Stimulated activated naive CD8-positive, alpha-beta T cell treated with anti-CD3 and anti-CD28 coated beads, Interleukin-15, Interleukin-2, amounts not matched to agents 100 U/mL and 50 U/mL, for 24 hours (primary cell): ENCODE results near the gene SLC8A2.

Source experiments
- ATAC-seq: fragments of 150-1000 bp; cut with Tn5 transposase; one replicate; pipeline ENCODE4 v1.10.0; 2021
- DNase-seq: peaks from one replicate; pipeline ENCODE4 v3.0.0; 2021

The SLC8A2 gene

DNA sequence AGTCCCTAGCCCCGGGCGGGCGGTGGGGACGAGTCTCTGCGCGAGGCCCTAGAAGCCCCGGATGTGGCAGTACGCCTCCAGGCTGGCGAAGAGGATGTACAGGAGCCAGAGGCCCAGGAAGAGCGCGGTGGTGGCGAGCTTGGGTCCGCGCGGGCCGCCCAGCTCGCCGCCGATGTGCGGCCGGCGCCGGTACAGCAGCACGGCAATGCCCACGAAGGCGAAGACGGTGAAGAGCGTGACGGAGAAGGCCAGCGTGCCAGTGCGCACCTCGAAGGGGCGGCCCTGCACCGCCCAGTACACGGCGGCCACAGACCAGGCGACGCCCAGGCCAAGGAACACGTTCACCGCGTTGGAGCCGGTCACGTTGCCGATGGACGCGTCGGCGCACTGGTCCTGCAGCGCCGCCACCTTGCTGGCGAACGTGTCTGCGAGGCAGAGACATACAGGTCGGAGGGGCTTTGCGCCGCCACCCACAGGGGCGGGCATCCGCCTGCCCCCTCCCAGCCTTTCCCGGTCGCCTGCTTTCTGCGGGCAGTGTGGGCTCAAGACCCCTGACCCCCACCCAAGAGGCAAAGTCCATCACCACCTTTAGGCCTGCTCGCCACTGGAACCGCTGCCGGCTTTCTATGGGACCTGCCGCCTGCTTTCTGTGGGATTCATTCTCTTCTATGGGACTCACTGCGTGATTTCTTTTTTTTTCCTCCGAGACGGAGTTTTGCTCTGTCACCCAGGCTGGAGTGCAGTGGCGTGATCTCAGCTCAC is 41.5 kb downstream of the SLC8A2 start:
- peak; percentile 38 for ATAC-seq
- peak; percentile 48 for DNase-seq

DNA sequence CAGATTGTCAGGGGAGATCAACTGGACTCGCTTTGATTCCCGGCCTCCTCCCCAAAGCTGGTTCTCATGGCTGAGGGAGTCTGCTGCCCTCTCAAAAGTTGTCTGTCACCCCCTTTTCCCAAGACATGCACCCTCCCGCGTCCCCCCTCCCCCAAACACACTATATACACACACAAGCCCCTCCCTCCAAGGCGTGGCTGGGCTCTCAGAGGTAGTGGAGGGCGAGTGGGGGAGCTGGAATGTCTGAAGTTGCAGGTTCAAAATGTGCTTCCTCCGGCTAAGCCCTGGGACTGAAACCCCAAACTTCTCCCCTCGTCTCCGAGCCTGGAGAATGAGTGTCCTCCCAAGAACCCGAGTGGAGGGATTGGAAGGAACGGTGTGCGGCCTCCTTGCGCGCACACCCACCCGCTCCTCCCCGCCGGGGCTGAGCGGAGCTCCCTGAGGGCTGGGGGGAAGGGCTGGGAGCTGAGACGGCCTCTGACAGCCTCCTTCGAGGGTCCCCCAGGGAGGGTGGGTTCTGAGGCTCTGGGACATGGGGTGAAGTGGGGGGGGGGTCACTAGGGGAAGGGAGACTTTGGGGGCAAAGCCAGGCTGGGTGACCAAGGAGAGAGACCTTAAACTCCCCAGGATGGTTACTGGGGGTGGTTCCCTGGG is 42.4 kb downstream of the SLC8A2 start:
- no peak for DNase-seq
- no peak for ATAC-seq

DNA sequence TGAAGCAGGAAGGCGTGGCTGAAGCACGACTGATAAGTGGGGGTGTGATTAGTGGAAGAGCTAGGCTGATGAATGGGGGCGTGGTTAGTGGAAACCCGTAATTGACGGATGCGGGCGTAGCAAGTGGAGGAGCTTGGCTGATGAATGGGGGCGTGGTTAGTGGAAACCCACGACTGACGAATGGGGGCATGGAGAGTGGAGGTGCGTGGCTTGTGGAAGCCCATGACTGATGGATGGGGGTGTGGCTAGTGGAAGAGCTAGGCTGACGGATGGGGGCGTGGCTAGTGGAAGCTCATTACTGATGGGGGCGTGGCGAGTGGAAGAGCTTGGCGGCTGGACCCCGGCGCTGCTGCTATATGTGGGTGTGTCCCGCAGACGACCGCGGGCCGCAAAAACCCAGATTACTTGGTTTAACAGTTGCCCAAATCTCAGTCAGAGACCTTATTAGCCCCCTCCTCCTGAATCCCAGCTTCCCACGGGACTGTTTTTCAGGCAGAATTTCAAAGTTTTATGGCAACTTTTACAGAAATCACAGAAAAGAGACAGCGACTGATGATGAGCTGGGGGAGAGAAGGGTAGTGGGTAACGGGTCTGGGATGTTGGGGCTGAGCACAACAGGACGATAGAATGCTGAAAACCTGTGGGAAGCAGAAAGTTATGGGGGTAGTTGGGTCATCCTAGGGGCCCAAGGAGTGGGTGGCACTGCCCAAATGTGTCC is 43.4 kb downstream of the SLC8A2 start:
- DNase-seq (peak; percentile 89), ATAC-seq (peak; percentile 83)

DNA sequence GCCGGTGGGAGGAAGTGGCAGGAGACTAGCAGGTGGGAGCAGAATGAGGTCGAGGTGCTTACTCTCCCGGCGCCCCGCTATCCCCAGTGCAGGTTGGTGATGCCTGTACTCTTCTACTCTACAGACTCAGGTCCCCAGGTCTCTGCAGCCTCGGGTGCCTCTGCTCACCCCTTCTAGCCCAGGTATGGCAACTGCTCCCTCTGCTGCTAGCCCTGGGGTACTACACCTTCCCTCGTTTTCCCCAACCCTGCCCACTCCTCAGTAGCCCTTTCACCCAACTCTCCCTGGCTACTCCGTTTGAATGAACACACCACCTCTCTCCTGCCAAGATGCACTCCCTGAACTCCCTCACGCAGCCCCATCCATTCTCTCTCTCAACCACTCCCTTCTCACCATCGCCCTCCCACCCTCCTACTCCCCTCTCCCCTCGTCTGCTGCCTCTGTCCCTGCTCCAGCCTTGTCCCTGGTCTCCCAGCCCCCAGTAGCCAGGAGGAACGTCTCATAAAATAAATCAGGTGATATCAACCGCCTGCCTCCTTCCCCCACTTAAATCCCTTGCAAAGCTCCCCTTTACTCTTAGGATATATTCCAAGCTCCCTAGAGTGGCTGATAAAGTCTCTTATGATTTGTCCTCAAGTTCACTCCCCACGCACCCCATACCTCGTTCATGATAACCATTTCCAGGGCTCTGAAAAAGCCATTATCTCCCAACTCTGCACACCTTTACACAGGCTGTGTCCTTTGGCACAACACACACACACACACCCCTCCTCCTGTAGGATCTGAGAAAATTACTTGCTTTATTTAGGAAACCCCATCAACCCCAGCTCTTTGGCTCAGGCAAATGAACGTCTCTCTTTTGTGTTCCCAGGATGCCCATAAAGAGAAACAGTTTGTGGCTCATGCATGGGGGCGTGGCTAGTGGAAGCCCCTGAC is 44.2 kb downstream of the SLC8A2 start:
- ATAC-seq (peak; percentile 51), DNase-seq (peak; percentile 80)

DNA sequence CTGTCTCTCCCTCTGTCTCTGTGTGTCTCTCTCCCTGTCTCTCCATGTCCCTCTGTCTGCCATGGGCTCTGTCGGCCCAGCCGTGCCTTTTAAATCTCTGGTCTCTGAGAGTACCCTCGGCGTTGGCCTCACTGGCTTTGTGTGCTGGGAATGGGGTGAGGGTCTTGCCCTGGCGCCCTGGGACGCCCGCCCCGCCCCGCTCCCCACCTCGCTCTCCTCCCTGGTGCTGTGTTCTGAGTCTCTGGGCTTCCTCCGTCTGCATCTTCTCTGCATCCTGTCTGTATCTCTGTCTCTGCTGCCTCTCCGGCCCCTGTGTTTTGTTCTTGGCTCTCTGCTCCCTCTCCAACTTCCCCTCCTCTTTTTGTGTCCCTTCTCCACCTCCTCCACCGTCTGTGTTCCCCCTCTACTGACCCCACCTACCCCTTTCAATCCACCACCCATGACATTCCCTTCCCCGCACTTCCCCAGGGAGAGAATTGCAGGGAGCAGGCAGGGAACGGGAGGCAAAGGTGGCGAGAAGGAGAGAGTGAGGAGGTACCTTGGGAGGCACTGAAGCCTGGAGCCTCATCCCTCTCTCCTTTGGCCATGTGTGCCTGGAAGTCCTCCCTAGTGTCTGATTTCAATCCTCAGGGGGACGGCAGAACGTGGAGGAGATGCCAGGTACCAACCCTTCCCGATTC is 48.4 kb downstream of the SLC8A2 start:
- ATAC-seq: no peak
- no peak for DNase-seq

DNA sequence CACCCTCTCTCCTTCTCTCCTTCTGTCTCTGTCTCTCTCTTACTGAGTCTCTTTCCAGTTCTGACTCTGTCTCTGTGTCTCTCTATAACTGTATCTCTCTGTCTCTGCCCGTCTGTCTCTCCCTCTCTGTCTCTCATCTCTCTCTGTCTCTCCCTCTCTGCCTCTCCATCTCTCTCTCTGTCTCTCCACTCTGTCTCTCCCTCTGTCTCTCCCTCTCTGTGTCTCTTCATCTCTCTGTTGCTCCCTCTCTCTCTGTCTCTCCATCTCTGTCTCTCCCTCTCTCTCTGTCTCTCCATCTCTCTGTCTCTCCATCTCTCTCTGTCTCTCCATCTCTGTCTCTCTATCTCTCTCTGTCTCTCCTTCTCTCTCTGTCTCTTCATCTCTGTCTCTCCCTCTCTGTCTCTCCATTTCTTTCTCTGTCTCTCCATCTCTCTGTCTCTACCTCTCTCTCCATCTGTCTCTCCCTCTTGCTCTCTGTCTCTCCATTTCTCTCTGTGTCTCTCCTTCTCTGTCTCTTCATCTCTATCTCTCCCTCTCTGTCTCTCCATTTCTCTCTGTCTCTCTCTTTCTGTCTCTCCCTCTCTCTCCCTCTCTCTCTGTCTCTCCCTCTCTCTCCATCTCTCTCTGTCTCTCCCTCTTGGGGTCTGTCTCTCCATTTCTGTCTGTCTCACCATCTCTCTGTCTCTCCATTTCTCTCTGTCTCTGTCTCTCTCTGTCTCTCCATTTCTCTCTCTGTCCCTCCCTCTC is 49.1 kb downstream of the SLC8A2 start:
- DNase-seq (no peak), ATAC-seq (no peak)

DNA sequence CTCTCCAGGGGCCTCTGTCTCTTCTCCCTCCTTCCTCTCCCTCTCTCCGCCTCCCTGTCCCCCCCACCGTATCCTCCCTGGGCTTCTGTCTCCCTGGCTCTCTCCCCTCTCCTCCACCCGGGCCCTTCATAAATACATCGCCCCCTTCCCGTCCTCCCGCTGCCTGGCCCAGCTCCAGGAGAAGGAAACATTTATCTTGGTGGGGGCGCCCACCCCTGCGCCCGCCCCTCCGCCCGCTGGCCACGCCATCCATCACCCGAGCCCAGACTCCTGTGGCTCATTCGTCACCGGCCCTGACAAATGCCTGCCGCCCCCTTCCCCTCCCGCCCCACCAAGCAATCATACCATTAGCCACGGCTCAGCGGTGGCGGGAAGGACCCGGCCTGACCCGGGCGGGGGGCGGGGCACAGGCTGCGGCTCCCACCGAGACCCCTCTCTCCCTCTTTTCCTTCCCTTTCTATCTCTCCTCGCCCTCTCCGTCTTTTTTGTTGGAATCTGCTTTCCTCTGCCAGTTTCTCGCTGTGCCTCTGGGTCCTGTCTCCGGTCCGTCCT is 49.8 kb downstream of the SLC8A2 start:
- DNase-seq: no peak
- ATAC-seq: no peak

DNA sequence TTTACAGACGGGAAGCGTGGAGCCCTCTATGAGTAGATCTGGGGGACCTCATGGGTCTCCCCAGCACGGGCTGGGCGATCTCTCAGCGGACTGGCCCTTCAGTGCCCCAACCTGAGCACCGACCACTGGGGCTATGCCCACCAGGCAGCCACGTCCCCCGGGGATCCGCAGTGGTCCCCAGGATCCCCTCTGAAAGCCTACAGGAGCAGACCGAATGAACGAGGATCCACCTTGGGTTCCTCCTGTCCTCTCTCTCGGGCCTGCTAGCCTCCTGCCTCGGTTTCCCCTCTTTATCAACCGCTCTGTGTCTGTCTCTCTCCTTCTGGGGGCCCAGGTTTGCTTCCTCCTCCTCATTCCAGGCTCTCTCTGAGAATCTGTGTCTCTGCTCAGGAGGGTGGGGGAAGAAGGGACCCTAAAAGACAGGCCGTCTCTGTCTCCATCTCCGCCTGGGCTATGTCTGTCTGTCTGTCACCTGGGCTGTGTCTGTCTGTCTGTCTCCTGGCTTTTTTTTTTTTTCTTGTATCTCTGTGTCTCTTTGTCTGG is 50.4 kb downstream of the SLC8A2 start:
- ATAC-seq: no peak
- no peak for DNase-seq

DNA sequence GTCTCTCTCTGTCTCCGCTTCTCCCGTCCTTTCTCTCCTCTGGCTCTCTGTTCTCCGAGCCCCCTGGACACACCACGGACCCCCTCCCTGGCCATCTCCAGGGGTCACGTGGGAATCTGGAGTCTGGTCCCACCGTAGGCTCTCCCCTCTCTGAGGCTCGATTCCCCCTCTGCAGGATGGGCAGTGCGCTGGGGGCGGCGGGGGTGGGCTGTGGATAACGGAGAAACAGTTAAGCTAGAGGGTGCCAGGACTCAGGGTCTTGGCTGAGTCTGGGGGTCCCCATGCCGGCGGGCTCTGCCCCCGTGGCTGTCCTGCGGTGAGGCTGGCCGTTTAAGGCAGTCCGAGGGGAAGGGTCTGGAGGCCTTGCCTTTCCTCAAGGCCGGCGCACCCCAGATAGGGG is 51.9 kb downstream of the SLC8A2 start:
- no peak for ATAC-seq
- DNase-seq: no peak

DNA sequence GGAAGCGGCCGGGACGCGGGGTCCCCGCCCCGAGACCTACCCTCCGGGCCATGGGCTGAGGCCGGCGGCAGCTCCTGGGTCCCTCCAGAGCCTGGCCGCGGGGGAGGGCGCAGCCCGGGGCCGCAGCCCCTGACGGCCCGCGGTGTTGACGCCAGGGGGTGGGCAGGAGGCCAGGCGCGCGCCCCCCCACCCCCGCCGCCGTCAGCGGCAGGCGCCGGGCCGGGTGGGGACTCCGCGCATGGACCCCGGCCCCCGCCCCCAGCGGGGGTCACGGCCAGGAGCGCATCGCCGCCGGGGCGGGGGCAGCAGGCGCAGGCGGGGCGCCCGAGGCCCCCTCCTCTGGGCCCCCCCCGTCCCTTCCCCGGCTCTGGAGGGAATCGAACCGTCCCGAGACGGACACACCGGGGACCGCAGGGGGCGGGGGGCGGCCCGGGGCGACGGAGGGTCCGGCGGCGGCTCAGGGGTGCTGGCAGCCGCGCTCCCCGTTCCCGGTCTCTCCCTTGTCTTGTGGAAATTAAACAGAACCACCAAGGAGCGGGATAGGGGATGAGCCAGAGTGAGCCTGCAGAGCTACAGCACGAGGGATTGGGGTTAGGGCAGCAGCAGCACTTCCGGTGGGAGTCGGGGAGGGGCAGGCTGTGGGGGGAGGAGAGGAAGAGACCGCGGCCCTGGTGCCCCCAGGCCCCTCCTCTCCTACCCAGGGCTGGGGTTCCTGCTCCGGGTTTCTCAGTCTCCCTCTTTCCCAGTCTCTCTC is 52.5 kb downstream of the SLC8A2 start, which contains the start of gene MEIS3:
TSS of gene MEIS3 (minus strand) at position 498 of the 754 bp plus-strand sequence. CDS start at position 52, 446 bp downstream.
- ATAC-seq (no peak), DNase-seq (no peak)

DNA sequence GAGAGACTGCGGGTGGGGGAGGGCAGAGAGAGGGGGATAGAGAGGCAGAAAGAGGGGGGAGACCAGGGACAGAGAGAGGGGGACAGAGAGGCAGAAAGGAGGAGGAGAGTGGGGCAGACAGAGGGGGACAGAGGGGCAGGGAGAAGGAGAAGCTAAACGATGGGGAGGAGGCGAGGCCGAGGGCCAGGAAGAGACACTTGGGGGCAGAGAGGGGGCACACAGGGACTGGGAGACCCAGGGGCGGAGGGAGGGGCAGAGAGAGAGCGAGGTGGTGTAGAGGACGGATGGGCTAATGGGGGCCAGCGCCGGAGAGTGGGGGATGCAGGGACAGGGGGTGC is 53.0 kb downstream of the SLC8A2 start:
- ATAC-seq (no peak), DNase-seq (no peak)

DNA sequence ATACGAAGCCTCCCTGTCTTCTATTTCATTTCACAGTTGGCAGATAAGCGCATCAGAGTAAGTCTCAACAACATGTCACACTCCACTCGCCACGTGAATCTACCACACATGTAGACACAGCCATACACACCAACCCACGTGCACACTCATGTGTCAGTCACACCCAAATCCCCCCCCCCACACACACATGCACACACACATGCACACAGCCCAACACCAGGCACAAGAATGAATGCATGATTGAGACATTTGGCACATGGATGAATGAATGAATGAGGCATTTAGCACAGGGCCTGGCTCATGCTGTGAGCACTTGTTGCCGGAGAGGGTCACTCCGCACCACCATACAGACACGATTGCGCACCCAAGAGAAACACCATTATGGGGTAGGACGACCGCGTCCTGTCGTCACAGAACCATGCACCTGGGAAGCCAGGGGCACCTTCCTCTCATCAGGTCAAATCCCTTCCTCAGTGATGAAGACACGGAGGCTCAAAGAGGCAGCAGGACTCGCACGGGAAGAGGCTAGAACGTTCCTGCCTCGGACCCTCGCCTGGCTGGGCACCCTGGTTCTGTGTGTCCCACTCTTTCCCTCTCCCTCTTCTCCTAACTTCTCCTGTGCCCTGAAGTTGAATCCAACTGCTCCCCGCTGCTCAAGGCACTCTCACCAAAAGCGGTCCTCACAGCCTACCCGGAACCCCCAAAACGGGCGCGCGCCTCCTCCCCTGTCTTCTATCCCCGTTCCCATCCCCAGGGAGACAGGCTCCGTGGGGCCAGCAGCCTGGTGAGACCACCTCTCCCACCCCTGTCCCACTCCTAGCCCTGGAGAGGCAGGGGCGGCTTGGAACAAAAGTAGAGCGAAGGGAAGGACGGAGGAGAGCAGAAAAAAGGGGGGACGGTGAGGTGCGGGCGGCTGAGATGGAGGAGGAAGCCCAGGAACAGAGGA is 53.7 kb downstream of the SLC8A2 start:
- DNase-seq: no peak

DNA sequence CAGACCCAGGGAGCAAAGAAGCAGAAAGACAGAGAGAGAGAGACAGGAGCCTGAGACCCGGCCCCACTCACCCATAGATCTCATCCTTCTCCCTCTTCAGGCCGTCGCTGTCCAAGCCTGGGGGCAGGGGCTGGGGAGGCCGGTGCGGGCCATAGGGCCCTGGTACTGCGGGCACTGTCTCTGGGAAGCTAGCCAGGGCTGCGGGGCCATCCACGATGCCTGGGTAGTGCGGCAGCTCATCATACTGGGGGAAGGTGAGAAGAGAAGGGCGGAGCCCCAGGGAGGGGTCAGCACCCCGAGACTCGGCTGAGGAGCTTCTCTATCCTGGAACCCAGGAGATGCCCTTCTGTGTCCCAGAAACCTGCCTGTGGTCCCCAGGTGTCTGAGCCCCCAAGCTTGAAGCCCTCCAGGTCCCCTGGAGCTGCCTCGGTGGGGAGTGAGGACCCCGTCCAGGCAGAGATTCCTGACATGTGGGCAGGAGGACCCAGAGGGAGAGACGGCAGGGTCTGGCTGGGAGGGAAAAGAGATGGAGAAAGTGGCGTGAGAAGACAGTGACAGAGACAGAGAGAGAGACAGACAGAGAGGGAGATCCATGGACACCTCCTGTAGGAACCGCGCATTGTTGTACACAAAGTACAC is 54.5 kb downstream of the SLC8A2 start:
- DNase-seq: no peak
- ATAC-seq: no peak

More for the DNA sequence above, 53.7 kb downstream of the SLC8A2 start:
- no peak for ATAC-seq

DNA sequence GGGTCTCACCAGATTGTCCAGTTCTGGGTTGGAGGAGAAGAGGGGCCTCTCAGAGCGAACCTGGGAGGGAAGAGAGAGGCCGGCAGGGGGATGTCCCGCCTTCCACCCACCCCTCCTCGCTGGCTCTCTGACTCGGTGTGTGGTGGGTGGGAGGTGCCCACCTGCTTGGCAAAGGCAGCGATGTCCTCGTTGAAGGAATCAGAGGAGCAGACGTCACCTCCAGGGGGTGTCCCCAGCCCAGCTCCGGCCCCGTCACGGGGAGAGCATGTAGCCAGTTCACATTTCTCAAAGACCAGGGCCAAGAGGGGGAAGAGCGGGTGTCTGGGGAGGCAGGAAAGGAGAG is 55.1 kb downstream of the SLC8A2 start:
- DNase-seq (no peak), ATAC-seq (no peak)

DNA sequence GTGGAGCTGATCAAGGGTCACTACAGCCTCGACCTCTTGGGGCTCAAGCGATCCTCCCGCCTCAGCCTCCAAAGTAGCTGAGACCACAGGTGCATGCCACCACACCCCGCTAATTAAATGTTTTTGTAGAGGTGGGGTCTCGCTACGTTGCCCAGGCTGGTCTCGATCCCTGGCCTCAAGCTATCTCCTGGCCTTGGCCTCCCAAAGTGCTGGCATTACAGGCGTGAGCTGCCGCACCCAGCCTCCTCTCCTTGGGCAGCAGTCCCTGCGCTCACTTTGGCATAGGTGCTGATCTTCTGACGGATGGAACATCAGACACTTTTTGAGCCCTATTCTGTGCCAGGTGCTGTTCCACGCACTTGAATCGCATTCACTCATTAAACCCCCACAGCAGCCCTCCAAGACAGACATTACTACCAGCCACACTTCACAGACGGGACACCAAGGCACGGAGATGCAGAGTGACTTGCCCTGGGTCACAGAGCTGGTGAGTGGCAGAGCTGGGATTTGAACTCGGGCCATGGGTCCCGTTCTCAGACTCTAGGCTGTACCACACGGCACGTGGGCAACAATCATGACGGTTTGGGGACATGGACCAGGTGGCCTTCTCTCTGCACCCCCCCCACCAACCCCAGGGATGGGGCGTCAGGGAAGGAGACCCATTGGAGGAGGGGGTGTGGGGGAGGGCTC is 55.6 kb downstream of the SLC8A2 start:
- no peak for ATAC-seq
- DNase-seq: no peak

DNA sequence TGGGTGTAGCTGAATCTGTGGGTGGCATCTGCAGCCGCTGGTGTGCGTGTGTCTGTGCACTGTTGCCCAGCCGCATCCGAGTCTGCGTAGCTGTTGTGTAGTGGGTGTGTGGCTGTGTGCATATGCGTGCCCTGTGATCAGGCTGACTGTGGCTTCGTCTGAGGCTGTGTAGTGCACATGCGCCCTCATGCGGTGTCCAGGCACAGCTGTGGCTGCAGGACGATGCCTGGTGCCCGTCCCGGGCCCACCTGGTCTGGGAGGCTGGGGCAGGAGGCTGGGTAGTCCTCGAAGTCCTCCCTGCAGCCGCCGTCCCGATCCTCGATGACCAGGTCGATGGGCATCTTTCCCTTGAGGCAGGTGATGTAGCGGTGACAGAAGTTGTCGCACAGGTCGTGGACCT is 57.2 kb downstream of the SLC8A2 start:
- no peak for ATAC-seq
- no peak for DNase-seq

DNA sequence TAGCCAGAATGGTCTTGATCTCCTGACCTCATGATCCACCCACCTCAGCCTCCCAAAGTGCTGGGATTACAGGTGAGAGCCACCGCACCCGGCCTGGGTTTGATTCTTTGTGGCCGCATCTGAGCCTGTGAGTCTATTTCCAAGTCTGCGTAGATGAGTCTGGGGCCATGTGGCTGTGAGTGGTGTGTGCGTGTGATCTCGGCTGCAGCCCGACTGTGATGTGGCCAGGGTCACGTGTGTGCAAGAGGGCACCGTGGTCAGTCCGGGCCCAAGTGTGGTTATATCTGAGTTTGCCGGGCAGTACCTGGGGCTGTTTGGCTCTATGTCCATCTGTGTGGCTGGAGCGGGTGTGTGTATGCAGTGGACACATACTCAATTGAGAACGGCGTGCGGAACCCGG is 57.8 kb downstream of the SLC8A2 start:
- DNase-seq (no peak), ATAC-seq (no peak)
